Mesodermal cell (in vitro differentiated cells): Measurements from ENCODE around the gene CLEC2D. TPM values are rescaled to one million over a fixed set of nuclear protein-coding genes. Genes with fewer than 3 reads are reported as not detected.

Source experiments
- H3K27ac ChIP-seq: 2 replicates; pipeline ENCODE4 v1.7.0; 2013; ENCODE audit warnings: mild to moderate bottlenecking, low read depth, low read length, moderate library complexity; ENCODE audit not compliant: severe bottlenecking
- H3K36me3 ChIP-seq: 2 replicates; pipeline ENCODE4 v1.7.1; 2013; ENCODE audit warnings: mild to moderate bottlenecking, low read length, moderate library complexity; ENCODE audit not compliant: control insufficient read depth, insufficient read depth
- H3K4me1 ChIP-seq: one replicate; pipeline ENCODE4 v1.7.1; 2013; ENCODE audit warnings: mild to moderate bottlenecking, low read length; ENCODE audit not compliant: insufficient read depth, control insufficient read depth, poor library complexity, severe bottlenecking
- H3K4me3 ChIP-seq: 2 replicates; pipeline ENCODE4 v1.7.0; 2013; ENCODE audit warnings: low read length, control low read depth, mild to moderate bottlenecking; ENCODE audit not compliant: insufficient read depth, poor library complexity, severe bottlenecking; ENCODE audit errors: extremely low read depth
- H3K9me3 ChIP-seq: 2 replicates; pipeline ENCODE4 v1.7.1; 2013; ENCODE audit warnings: mild to moderate bottlenecking, low read length, moderate library complexity; ENCODE audit not compliant: control insufficient read depth
- WGBS, 2 experiments: methylation state at CpG; one replicate each; pipeline ENCODE4 v1.1.5; 2013; ENCODE audit warnings: missing lambda C conversion rate in 2 of 2; ENCODE audit not compliant: insufficient coverage in 2 of 2; 5-methylcytosine and 5-hydroxymethylcytosine counted together
- polyA plus RNA-seq, 2 experiments: library from polyadenylated mRNA; stranded (reverse); fragments of 50-300 nt; gene quantifications; one replicate each; pipeline ENCODE4 v1.2.3, GENCODE V29; 2013

Gene CLEC2D, protein sequence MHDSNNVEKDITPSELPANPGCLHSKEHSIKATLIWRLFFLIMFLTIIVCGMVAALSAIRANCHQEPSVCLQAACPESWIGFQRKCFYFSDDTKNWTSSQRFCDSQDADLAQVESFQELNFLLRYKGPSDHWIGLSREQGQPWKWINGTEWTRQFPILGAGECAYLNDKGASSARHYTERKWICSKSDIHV
- polyA plus RNA-seq (2013, experiment 1 of 2): 6.2 TPM
- 6.6 TPM for polyA plus RNA-seq (2013, experiment 2 of 2)

DNA sequence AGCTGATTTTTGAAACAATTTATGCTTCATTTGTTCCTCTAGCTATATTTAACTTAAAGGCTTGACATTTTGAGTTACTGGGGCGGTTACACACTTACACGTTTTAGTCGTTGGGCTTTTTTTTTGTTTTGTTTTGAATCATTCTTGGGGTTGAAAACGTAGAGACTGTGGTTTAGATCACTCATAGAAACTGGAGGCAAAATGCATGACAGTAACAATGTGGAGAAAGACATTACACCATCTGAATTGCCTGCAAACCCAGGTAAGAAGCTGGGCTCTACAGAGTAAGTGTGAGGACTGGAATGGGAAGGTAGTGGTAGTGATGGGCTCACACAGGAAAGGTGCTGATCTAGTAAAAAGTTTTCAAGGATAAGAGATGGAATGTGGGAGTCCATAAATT, at the start of gene CLEC2D:
Gene CLEC2D (plus strand): TSS at position 180 of the 400 bp plus-strand sequence. CDS start 22 bp downstream, at position 202.
- WGBS, 2 experiments: 86 to 100% methylated on average over 1 to 4 of the region's 4 CpGs
- Histone ChIP-seq H3K27ac (no peak within 1 kb of the TSS), H3K36me3 (peaks cover 12% of the 10 kb centered on the region), H3K9me3 (no peaks in the 10 kb centered on the region), H3K4me3 (no peak within 1 kb of the TSS), H3K4me1 (peaks cover 20% of the 10 kb centered on the region)

DNA sequence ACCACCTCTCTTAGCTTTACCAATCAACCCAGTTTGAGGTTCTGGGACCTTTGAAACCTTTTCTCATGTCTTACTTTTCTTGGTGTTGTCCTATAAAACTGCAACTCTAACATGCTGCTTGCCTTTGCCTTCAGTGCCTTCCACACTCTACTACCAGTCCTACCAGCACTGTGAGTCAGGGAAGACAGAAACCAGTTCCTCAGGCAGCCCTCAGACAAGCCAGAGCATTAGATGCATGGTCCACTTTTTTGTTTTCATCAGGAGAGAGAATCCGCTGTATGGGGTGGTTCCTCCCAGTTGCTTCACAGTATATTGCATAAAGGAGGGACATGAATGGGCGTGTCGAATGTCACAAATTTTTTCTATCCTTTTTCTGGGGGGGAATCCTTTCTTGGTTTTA, 44.5 kb upstream of the CLEC2D start:
- no peaks in the 10 kb centered on the region for H3K4me1 ChIP-seq
- H3K36me3 ChIP-seq: no peaks in the 10 kb centered on the region
- H3K4me3 ChIP-seq: no peak overlapping the region
- 86 to 100% methylated on average over 1 of the region's 3 CpGs for WGBS, 2 experiments
- no peak overlapping the region for H3K27ac ChIP-seq
- no peaks in the 10 kb centered on the region for H3K9me3 ChIP-seq

DNA sequence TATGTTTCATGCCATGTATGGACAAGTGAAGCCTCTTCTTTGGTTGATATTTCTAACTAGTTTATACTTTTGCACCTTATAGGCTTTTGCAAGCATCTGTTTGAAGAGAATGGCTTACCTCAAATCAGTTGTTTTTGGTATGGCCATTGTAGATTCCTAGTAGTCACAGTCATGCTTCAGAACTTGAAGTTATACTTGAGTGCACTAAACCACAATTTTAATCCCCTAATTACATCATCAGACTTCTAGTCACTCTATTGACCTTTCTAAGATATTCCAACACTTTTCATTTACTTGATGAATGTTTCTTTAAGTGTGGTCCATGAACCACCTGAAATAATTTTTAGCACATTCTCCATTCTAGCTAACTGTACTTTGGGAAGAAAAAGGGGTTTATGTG, 43.2 kb upstream of the CLEC2D start:
- Histone ChIP-seq H3K9me3 (no peaks in the 10 kb centered on the region), H3K4me1 (no peaks in the 10 kb centered on the region), H3K4me3 (no peak overlapping the region), H3K36me3 (no peaks in the 10 kb centered on the region), H3K27ac (no peak overlapping the region)

DNA sequence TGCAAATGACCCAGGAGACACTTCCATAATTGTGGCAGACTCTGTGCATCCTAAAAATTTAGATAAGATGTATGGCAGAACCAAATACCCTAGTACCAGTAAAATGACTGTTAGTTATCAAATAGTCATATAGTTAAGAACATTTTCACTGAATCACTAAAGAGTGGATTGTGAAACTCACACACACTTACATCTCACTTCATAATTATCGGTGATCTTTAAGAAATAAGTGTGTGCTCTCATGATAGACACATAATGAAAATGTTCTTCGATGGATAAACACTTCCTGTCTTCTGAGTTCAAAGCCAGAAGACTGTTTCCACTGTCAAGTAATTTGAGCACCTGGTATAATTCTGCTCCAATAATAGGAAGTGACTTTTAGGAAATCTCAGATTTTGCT, 42.7 kb upstream of the CLEC2D start:
- Histone ChIP-seq H3K4me3 (no peak overlapping the region), H3K9me3 (no peaks in the 10 kb centered on the region), H3K4me1 (no peaks in the 10 kb centered on the region), H3K36me3 (no peaks in the 10 kb centered on the region), H3K27ac (no peak overlapping the region)
- 100% methylated on average over 1 of the region's 2 CpGs; no CpG with 5 or more reads in 1 of the 2 experiments for WGBS, 2 experiments

DNA sequence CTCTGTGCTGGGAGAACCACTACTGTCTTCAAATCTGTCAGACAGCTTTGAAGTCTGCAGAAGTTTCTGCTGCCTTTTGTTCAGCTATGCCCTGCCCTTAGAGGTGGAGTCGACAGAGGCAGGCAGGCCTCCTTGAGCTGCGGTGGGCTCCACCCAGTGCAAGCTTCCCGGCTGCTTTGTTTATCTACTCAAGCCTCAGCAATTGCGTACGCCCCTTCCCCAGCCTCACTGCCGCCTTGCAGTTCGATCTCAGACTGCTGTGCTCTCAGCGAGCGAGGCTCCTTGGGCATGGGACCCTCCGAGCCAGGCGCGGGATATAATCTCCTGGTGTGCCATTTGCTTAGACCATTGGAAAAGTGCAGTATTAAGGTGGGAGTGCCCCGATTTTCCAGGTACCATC, 36.7 kb upstream of the CLEC2D start:
- 94 to 96% methylated on average over 10 to 13 of the region's 13 CpGs for WGBS, 2 experiments
- Histone ChIP-seq H3K27ac (no peak overlapping the region), H3K9me3 (no peaks in the 10 kb centered on the region), H3K36me3 (no peaks in the 10 kb centered on the region), H3K4me3 (no peak overlapping the region), H3K4me1 (no peaks in the 10 kb centered on the region)

DNA sequence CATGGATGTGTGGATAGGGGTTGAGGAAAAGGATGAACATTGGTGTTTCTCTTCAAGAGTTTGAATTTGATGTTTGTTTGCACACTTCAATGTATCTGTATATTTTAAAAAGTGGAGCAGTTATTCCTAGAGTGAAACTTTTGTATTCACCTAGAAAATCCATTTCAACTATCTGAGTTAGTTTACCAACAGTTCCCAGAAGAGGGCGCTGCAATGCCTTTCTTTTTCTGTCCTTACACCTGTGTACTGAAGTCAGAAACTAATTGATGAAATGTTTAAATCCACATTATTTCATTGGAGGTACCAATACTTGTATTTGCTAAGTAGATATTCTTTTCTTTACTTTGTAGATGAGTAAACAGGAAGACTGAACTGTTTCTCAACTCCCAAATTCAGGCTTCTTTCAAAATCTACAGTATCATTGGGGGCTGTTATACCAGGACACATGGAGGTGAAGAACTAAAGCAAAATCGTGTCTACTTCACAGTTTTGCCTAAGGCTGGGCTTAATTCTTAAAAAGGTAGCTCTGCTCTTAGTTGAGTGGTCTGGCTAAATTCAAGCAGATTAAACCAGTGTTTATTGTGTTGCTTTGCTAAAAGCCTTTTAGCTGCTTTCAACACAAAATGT, 35.2 kb upstream of the CLEC2D start:
- Histone ChIP-seq H3K36me3 (no peaks in the 10 kb centered on the region), H3K4me1 (no peaks in the 10 kb centered on the region), H3K9me3 (no peaks in the 10 kb centered on the region), H3K27ac (no peak overlapping the region), H3K4me3 (no peak overlapping the region)
- 63 to 78% methylated on average over 1 of the region's 2 CpGs for WGBS, 2 experiments

DNA sequence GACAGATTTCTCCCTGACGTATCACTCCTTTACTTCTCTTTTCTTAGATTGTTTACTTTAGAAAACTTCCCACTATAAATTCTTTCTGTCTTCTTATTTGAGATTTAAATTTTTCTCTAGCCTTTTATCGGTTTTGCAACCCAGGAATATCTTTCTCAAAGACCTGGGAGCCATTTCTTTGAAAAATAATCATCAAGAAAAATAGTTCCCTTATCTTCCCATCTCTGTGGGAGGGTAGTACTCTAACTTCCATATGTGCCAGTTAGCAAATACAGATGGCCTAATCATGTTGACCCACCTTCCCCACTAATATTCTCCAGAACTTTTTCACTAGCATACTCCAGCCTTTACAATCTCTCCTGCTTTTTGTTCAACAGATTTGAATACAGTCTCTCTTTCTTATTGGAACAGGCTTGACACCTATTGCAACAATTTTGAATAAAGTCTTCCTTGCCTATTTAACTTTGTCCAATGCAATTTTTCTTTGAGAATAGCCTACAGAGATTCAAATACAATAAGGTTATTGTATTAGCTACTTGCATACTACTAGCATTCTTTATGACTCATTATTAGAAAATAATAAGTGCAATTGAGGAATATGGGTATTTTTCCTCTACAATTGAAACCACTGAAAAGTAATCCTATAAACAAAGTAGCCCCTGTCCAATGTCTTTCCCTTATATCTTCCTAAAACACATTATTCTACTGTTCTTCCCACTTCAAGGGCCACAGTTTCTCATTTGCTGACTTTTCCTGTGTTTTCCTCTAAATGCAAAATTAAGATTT, 34.4 kb upstream of the CLEC2D start:
- Histone ChIP-seq H3K9me3 (no peaks in the 10 kb centered on the region), H3K4me3 (no peak overlapping the region), H3K4me1 (no peaks in the 10 kb centered on the region), H3K36me3 (no peaks in the 10 kb centered on the region), H3K27ac (no peak overlapping the region)
- no CpG with 5 or more reads among the region's 2 CpGs for WGBS, 2 experiments

DNA sequence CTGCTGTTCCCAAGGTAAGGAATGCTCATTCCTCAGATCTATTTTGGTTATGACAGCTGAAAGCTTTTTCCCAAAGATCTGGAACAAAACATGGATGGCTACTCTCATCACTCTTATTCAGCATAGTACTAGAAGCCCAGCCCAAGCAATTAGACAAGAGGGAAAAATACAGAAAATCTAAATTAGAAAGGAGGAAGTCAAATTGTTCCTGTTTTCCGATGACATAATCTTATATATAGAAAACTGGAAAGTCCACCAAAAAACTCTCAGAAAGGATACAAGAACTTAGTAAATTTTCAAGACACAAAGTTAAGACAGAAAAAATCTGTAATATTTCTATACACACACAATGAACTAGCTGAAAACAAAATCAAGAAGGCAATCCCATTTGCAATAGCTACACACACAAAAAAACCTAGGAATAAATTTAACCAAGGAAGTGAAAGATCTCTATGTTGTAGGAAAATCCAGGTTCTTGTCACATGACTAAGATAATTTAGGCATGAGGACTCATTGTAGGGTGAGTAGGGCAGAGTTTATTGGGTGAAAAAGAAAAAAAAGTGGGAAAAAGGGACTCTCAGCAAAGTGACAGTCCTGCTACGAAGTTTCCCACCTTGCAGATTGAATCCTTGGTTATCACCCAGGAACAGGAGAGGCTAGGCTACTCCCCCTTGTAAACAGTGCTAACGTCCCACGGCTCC, 33.2 kb upstream of the CLEC2D start:
- Histone ChIP-seq H3K36me3 (no peaks in the 10 kb centered on the region), H3K27ac (no peak overlapping the region), H3K4me3 (no peak overlapping the region), H3K4me1 (no peaks in the 10 kb centered on the region), H3K9me3 (no peaks in the 10 kb centered on the region)
- WGBS, 2 experiments: 85 to 88% methylated on average over 1 to 3 of the region's 4 CpGs

DNA sequence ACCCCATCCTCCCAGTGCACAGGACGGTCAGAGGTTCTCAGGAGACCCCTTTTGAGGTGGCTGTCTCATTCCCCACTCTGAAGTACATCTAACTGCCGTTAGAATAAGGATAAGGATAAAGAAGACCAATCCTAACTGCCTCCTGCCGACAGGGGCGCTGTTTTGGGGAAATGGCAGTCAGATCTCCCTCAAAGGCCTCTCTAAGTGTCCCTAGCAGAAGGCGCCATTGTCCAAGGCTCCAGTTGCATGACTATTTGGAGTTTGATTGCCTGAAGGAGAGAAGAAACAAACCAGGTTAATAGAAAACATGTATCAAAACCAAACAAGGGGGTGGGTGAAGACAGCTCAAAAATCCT, 32.7 kb upstream of the CLEC2D start:
- no peaks in the 10 kb centered on the region for H3K4me1 ChIP-seq
- no peak overlapping the region for H3K4me3 ChIP-seq
- 88 to 100% methylated on average over 1 to 3 of the region's 5 CpGs for WGBS, 2 experiments
- no peaks in the 10 kb centered on the region for H3K36me3 ChIP-seq
- no peaks in the 10 kb centered on the region for H3K9me3 ChIP-seq
- H3K27ac ChIP-seq: no peak overlapping the region

DNA sequence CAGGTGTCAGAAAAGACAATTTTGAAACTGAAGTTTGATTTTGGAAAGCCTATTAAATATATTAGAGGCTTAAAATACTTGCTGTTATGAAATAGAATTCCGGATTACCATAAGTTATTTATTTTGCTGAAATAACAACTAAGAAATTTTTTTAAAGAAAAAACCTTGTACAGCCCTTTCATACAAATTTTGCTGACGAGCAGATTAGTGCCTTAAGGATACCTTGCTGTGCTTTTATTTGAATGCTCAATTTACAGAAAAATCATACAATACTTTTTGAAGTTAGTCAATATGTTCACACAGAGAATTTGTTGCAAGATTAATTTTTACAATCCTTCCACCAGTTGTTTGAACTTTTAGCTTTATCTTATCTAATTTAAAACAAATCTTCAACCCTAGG, 29.5 kb upstream of the CLEC2D start:
- peaks cover 5% of the 10 kb centered on the region for H3K9me3 ChIP-seq
- no peaks in the 10 kb centered on the region for H3K4me1 ChIP-seq
- H3K27ac ChIP-seq: no peak overlapping the region
- WGBS, 2 experiments: no CpG with 5 or more reads among the region's 2 CpGs
- H3K36me3 ChIP-seq: no peaks in the 10 kb centered on the region
- no peak overlapping the region for H3K4me3 ChIP-seq
